ENCODE results near the gene USP14. TPM values are rescaled to one million over a fixed set of nuclear protein-coding genes. Genes with fewer than 3 reads are reported as not detected.

Gene USP14
- total RNA-seq, 1 donor from 2014 or later, result 92.4 TPM

DNA sequence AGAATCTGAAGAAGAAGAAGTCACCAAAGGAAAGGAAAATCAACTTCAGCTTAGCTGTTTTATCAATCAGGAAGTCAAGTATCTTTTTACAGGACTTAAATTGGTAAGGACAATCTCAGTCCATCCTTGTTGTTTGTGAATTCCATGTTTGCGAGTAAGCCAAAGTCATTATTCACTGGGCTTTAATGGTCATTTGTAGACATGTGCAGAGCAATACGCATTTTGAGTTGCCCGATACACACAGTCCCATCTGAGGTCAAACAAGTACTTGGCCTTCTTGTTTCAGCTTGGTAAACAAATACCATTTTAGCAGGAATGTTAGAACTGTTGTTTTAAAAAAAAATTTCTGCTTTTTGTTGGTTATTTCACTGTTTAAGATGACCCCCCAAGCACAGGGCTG is 40.9 kb downstream of the USP14 start:
- Mint-ChIP-seq H3K9me3 (ENCODE audit: unreplicated experiment) (no peaks in the 10 kb centered on the region), H3K4me1 (ENCODE audit: low read depth, unreplicated experiment) (peaks cover 7% of the 10 kb centered on the region), H3K27ac (ENCODE audit: unreplicated experiment) (no peak overlapping the region), H3K27me3 (ENCODE audit: unreplicated experiment) (peaks cover 2% of the 10 kb centered on the region), H3K36me3 (ENCODE audit: unreplicated experiment) (peaks cover 7% of the 10 kb centered on the region), H3K4me3 (ENCODE audit: unreplicated experiment) (no peak overlapping the region)
- TF ChIP-seq, protein P1, sequence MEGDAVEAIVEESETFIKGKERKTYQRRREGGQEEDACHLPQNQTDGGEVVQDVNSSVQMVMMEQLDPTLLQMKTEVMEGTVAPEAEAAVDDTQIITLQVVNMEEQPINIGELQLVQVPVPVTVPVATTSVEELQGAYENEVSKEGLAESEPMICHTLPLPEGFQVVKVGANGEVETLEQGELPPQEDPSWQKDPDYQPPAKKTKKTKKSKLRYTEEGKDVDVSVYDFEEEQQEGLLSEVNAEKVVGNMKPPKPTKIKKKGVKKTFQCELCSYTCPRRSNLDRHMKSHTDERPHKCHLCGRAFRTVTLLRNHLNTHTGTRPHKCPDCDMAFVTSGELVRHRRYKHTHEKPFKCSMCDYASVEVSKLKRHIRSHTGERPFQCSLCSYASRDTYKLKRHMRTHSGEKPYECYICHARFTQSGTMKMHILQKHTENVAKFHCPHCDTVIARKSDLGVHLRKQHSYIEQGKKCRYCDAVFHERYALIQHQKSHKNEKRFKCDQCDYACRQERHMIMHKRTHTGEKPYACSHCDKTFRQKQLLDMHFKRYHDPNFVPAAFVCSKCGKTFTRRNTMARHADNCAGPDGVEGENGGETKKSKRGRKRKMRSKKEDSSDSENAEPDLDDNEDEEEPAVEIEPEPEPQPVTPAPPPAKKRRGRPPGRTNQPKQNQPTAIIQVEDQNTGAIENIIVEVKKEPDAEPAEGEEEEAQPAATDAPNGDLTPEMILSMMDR (IDR thresholded peaks at IDR 0.05; ENCODE audit: partially characterized antibody, unreplicated experiment), result no peak
- DNase-seq, result no peak

GRCh38 chr18:199768-200167 is 41.4 kb downstream of the USP14 start:
- TF ChIP-seq, protein P1 (IDR thresholded peaks at IDR 0.05; ENCODE audit: partially characterized antibody, unreplicated experiment), result no peak
- H3K36me3 Mint-ChIP-seq (ENCODE audit: unreplicated experiment), result peaks cover 7% of the 10 kb centered on the region
- no peak overlapping the region for H3K4me3 Mint-ChIP-seq (ENCODE audit: unreplicated experiment)
- H3K27ac Mint-ChIP-seq (ENCODE audit: unreplicated experiment), result no peak overlapping the region
- peaks cover 2% of the 10 kb centered on the region for H3K27me3 Mint-ChIP-seq (ENCODE audit: unreplicated experiment)
- no peak for DNase-seq
- H3K4me1 Mint-ChIP-seq (ENCODE audit: low read depth, unreplicated experiment), result peaks cover 7% of the 10 kb centered on the region
- H3K9me3 Mint-ChIP-seq (ENCODE audit: unreplicated experiment), result no peaks in the 10 kb centered on the region

- no peak for DNase-seq
- no peaks in the 10 kb centered on the region for H3K36me3 Mint-ChIP-seq (ENCODE audit: unreplicated experiment)
- H3K4me1 Mint-ChIP-seq (ENCODE audit: low read depth, unreplicated experiment), result no peaks in the 10 kb centered on the region
- TF ChIP-seq, protein P1 (IDR thresholded peaks at IDR 0.05; ENCODE audit: partially characterized antibody, unreplicated experiment), result no peak
- H3K4me3 Mint-ChIP-seq (ENCODE audit: unreplicated experiment), result no peak overlapping the region
- no peaks in the 10 kb centered on the region for H3K27me3 Mint-ChIP-seq (ENCODE audit: unreplicated experiment)
- H3K27ac Mint-ChIP-seq (ENCODE audit: unreplicated experiment), result no peak overlapping the region
- H3K9me3 Mint-ChIP-seq (ENCODE audit: unreplicated experiment), result no peaks in the 10 kb centered on the region
These were observed 51.7 kb downstream of the USP14 start for GRCh38 chr18:210075-210474.

DNA sequence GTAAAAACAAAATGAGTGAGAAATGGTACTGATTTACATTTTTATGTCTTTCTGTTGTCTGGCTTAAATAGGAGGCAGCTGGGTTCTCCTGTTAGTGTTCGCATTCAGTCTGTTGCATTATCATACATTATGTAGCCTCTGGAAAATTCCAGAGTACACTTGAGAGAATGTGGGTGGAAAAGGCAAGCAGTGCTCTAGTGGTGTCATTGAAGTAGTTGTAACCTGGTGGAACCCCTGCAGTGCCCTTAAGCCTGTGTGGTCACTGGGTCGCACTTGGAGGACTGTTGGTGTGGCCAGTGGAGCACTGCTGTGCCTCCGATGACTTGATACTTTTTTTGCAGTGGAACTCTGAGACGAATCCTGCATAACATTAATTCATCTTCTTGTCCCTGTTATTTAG is 52.4 kb downstream of the USP14 start:
- DNase-seq, result no peak
- H3K27me3 Mint-ChIP-seq (ENCODE audit: unreplicated experiment), result no peaks in the 10 kb centered on the region
- no peaks in the 10 kb centered on the region for H3K9me3 Mint-ChIP-seq (ENCODE audit: unreplicated experiment)
- H3K4me1 Mint-ChIP-seq (ENCODE audit: low read depth, unreplicated experiment), result no peaks in the 10 kb centered on the region
- H3K27ac Mint-ChIP-seq (ENCODE audit: unreplicated experiment), result no peak overlapping the region
- no peak overlapping the region for H3K4me3 Mint-ChIP-seq (ENCODE audit: unreplicated experiment)
- no peaks in the 10 kb centered on the region for H3K36me3 Mint-ChIP-seq (ENCODE audit: unreplicated experiment)
- TF ChIP-seq, protein P1 (IDR thresholded peaks at IDR 0.05; ENCODE audit: partially characterized antibody, unreplicated experiment), result no peak

GRCh38 chr18:211582-211981 is 53.2 kb downstream of the USP14 start:
- no peaks in the 10 kb centered on the region for H3K9me3 Mint-ChIP-seq (ENCODE audit: unreplicated experiment)
- no peak overlapping the region for H3K4me3 Mint-ChIP-seq (ENCODE audit: unreplicated experiment)
- TF ChIP-seq, protein P1 (IDR thresholded peaks at IDR 0.05; ENCODE audit: partially characterized antibody, unreplicated experiment), result no peak
- no peak overlapping the region for H3K27ac Mint-ChIP-seq (ENCODE audit: unreplicated experiment)
- H3K4me1 Mint-ChIP-seq (ENCODE audit: low read depth, unreplicated experiment), result no peaks in the 10 kb centered on the region
- no peak for DNase-seq
- H3K36me3 Mint-ChIP-seq (ENCODE audit: unreplicated experiment), result no peaks in the 10 kb centered on the region
- H3K27me3 Mint-ChIP-seq (ENCODE audit: unreplicated experiment), result no peaks in the 10 kb centered on the region
